ENCODE results near the gene ALKAL2.

- TF ChIP-seq CTCF (IDR thresholded peaks at IDR 0.05) (no peak), POLR2A (IDR thresholded peaks at IDR 0.05) (no peak)
Observed at GRCh38 chr2:253202-253638, 34.7 kb downstream of the ALKAL2 start.
